Activated T-cell treated with anti-CD3 and anti-CD28 coated beads for 48 hours (primary cell): ENCODE results near the gene CLBA1.

Source experiments
- DNase-seq: peaks from one replicate; pipeline ENCODE4 v3.0.0-alpha.2; 2020; ENCODE audit warnings: low read depth

CLBA1 gene

DNA sequence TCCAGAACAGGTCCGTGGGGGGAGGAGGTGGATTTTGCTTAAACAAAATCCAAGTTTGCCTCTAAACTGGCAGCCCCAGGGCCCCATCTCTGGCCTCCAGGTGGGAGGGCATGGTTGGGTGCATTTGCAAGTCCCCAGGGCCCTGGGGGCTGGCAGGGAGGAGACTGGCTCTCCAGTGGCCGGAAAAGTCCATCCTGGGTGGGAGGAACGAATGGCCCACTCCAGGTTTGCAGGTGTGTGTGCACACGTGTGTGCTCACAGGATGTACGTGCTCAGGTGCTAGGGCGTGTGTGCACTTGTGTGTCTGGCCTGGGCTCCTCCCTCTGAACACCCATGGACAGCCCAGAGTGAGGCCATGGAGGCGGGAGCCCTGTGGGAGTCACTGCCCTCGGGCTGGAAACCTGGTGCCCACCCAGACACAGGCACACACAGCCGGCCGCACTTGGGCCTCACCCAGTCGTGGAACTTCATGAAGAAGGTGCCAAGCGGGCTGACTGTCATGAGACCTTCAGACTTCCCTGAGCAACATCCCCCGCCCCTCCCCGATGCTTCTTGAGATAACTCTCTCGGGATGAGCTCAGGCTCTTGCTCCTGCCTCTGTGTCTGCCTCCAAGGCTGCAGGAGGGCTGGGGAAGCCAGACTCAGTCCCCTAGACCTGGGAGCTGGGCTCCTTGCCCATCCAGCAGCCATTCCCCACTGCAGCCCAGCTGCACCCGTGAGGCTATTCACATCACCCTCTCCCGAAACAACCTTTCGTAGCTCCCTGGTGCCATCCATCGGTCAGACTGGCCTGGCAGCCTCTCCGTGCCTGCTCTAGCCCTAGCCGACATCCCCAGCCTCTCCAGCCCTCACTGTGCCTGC is 16.8 kb upstream of the CLBA1 start:
- no peak for DNase-seq

DNA sequence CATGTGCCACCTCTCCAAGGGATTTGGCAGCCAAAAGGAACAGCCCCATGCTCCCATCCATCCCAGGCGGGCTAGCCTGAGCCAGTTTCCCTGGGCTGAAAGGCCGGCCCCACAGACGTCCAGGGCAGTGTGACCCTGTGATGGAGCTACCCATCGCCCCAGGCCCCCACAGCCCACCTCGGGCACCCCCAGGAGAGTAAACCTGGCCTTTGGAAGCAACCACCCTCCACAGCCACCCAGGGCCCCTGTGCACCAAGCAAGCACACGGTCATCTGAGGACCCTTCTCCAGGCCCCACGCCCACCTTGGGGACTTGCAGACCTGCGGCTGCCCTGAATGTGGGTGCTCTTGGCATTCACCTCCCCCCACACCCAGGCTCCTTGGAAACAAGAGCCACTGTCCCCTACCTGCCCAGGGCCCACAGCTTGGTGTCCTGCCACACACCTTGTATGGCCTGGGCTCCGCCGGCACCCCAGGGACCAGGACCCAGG is 15.8 kb upstream of the CLBA1 start:
- no peak for DNase-seq

DNA sequence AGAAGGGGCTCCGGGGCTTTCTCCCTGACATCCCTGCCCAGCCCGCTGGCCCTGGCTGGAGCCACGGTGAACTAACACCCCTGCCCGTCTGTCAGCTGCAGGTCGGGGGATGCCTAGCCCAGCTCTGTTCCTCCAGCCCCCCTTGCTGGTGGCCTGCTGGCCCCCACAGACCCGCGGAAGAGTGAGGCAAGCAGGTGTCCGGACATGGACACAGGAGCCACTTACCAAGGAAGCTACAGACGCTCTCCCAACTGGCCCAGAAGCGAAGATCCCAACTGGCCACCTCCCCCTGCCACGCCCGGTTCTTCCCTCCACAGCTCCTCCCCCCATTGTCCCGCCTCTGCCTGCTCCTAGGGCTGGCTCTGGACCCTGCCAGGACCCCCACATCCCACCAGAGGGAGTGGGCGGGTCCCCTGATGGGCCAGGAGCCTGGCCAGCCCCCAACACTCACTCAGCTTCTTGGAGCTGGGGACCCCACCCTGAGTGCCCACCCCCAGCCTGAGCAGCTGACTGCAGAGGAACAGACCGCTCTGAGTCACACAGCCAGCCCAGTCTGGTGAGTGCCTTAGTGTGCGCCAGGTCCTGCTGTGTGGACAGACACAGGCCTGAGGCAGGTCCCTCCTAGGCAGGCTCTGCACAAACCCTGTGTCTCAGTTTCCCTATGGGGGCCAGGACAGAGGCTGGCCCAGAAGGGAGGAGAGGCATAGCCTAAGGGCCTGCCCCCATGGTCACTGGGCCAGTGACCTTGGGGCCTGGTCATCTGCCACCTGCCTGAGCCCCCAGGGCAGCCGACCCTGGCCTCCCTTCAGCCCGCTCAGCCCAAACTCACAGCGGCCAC is 15.1 kb upstream of the CLBA1 start:
- DNase-seq, result no peak

DNA sequence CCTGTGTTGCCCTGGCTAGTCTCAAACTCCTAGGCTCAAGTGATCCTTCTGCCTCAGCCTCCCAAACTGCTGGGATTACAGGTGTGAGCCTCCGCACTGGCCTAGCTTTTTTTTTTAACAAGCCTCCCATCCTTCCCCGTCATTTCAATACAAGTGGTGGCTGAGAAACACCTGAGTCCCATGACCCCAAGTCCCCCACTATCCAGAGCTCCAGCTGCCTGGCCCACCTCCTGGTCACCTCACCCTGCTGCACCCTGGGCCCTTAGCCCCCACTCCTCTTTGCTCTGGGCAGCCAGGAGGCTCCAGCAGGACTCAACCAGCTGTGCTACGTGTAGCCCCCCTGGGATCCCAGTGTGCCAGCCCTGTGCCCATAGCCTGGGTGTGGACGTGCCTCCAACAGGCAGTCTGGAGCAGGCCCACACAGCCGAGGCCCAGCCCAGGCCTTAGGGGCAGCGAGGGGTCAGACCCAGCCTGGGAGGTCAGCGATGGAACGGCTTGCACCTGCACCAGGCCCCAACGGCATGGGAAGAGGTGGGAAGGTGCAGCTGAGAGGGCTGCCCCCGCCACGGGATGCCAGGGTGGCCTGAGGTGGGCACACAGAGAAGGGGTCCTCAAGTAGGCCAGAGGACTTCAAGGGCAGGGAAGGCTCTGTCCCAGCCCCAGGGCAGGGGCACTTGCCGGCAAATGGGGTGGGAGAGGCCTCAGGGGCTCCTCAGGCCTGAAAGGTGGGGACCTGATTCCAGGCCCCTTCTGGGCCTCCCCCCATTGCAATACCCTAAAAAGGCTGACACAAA is 13.9 kb upstream of the CLBA1 start:
- DNase-seq, result no peak

DNA sequence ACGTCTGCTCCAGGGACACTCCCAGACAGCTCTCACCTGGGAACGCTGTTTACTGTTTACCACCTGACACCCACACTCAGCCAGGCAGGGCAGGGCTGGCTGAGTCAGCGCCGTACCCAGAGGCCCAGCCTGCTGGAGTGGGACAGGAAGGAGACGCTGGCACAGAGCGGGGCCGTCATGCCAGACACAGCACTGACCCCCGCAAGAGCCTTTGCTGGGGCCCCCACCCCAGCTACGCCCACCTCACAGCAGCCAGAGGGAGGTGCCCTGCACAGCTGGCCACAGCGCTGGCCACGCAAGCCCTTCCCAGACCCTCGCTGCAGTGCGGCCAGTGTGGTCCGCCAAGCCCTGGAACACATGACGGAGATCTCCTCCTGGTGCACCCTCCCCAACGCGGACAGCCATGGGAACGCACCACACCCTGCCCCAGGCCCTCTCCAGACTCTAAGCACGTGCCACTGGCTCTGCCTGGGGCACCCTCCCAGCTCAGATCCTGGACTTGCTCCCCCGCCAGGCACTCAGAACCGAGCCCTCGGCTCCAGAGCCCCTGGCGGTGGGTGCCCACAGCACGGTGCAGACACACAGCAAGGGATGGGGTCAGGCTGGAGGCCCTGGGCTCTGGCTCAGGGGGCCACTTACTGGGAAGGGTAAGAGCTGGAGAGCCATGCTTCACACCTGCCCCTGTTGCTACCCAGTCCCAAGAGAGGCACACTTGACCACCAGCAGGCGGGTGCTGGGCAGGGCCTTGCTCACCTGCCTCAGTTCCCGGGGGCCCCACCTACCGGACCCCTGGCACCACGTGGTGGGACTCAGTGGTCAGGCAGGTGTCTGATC is 13.1 kb upstream of the CLBA1 start:
- DNase-seq, result no peak

DNA sequence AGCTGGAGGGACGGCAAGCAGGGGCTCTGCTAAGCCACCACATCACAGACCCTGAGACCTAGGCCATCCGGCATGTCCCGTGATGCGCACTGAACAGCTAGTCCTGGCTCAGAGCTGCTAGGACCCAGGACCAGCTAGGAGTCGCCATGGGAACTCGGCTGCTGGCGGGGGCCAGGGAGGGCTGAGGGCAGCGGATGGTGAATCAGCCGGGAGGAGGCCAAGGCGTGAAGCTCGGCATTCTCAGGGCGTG is 12.5 kb upstream of the CLBA1 start:
- DNase-seq, result no peak

DNA sequence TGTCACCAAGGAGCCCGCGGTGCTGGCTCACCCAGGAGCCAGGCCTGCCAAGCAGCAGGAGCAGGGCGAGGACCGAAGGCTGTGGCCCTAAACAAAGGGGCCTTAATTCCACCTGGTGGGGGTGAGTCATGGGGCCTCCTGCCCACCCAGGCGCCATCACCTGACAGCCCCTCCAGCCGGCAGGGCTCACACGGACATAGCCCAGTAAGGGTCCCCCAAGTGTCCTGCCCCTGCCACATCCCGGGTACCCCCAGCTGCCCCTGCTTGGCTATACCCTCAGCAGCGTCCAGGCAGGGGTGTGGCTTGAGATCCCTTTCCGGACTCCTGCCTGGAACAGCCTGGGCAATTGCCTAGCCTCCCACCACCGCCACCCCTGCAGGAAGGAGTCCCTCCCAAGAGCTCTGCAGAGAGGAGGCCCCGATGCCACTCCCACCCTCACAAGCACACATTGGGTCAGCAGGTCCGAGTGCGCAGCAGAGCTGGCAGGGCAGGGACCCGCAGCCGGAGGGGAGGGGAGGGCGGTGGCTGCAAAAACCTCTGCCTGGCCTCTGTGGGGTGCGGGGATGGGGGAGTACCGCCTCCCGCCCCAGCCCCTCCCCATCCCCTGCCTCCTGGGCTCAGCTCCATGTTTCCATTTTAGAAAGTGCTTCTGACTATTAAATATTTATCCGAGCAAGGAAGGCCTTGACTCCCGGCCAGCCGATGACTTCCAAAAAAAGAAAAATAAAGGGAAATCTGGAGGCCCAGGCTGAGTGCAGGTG is 12.0 kb upstream of the CLBA1 start:
- DNase-seq, result no peak

DNA sequence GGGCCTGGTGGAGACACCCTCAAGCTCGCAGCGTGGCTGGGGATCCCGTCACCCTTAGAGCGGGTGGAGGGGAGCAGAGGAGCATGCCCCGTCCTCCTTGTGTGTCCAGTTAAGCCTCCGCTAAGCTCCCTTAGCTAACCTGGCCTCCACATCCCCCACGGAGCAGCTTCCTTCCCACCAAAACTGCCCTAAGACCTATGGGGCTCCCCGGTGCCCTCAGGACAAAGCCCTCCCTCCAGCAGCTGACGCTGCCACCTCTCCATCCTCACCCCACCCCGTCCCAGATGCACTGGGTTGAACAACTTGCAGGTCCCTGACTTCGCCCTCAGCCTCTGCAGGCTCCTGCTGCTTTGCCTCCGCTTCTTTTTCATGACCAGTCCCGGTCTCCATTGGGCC is 11.4 kb upstream of the CLBA1 start:
- DNase-seq, result no peak

DNA sequence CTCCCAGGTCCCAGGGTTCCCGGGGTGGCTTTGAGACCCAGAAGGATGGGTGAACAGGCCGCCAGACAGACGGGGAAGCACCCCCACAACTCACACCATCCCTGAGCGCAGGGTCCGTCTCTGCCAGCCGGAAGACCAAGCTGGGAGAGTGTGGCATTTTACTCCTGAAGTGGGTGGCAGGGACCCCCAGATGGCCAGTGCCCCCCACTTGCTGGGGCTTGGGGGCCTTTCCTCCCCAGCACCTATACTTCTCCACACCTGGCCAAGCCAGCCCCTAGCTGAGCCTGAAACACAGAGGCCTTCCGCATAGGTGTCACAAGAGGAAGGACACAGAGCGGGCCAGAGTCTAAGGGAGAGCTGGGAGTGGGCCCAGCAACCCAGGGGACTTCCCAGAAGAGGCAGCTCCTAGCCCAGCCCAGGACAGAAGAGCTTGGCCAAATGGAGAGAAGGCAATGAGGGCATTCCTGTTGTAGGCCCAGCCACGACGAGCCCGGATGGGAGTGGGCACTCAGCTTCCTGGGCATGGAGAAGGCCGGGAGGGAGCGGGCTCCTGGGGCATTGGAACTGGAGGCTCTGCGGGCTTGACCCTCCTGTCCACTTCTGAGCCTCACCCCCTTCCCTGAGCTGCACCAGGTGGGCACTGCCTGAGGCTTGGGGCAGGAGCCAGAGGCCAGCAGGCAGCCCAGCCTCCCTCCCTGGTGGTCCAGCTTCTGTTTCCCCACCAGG is 10.8 kb upstream of the CLBA1 start:
- DNase-seq, result no peak

DNA sequence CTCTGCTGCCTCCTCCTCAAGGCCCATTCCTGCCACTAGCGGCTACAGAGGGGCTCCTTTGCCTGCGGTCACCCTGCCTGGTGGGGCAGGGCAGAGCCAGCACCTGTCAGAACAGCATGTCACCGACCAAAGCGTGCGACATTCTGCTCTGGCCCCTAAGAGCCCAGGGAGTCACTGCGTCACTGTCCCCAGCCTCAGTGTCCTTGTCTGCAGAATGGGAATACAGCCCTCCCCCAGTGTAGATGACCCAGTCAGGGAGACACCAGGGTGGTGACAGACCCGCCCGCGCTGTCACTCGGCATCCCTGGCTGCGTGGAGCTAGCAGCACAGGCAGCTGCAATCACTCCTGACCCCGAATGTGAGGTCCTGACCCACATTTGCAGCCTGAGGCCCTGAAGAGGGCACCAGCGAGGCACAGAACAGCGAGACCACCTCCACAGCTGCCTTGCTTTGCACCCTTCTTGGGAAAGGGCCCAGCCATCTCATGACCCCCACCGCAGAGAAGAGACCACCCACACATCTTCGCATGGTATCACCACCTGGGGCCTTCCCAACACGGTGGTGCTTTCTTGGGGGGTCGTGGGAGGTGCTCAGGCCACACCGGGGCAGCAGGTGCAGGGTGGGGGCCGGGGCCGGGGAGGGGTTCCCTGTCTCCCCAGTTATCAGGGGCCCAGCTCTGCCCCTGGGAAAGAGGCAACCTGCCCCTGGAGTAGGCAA is 9.9 kb upstream of the CLBA1 start:
- no peak for DNase-seq

DNA sequence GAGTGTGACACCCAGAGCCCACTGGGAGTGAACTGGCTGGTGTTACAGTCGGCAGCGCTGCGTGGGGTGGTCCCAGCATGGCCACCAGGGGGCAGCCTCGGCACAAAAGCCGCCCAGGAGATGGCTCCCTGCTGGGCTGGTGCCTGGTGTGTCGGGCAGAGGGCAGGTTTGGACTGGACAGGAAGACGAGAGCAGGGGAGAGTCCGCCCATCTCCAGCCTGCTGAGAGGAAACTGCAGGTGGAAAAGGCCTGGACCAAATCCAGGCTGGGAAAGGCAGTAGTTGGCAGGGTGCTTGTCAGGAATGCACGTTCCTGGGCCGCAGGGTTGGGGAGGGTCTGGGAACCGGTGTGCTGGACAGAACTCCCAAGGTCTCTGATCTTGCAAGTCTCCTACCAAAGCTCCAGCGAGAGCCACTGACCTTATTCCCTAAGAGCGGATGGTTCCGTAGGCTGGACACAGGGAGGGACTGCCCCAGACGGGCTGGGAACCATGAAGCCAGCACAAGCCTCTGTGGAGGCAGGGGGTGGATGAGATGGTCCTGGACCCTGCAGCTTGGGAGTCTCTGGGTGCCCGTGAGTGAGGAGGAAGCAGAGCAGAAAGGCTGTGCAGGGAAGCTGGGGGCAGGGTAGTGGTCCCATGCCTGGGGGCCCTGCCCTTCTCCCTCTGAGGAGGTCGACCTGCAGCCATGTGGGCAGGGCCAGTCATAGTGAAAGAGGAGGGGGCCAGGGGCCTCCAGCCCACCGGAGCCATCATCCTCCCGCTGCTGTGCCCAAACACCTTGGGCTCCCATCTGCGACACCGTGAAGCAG is 9.2 kb upstream of the CLBA1 start:
- DNase-seq, result peak; percentile 84

DNA sequence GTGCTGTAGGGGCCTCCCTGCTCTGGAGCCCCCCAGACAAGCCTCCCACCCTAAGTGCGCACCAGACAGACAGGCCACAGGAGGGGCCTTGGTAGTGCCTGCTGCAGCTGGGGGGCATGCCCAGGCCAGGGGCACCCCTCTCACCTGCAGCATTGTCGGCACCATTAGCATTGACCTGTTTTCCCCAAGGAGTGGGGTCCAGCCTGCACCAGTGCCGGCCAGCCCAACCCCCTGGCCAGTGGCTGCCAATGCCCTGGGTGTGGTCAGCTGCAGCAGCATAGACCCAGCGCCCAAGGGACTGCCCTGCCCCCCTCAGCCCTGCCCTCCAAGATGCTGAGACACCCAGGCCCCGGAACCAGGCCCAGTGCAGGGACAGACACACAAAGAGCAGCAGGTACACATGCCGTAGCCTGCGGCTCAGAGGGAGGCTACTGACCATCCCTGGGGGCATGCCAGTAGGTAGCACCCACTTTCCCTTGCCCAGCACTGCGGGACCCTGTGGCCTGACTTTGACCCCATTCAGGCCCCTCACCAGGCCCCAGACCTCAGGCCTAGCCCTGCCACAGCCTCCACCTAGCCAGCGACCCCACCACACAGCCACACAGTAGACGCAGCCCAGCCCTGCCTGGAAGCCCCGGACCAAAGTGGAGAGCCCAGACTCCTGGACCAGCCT is 8.4 kb upstream of the CLBA1 start:
- DNase-seq, result no peak

DNA sequence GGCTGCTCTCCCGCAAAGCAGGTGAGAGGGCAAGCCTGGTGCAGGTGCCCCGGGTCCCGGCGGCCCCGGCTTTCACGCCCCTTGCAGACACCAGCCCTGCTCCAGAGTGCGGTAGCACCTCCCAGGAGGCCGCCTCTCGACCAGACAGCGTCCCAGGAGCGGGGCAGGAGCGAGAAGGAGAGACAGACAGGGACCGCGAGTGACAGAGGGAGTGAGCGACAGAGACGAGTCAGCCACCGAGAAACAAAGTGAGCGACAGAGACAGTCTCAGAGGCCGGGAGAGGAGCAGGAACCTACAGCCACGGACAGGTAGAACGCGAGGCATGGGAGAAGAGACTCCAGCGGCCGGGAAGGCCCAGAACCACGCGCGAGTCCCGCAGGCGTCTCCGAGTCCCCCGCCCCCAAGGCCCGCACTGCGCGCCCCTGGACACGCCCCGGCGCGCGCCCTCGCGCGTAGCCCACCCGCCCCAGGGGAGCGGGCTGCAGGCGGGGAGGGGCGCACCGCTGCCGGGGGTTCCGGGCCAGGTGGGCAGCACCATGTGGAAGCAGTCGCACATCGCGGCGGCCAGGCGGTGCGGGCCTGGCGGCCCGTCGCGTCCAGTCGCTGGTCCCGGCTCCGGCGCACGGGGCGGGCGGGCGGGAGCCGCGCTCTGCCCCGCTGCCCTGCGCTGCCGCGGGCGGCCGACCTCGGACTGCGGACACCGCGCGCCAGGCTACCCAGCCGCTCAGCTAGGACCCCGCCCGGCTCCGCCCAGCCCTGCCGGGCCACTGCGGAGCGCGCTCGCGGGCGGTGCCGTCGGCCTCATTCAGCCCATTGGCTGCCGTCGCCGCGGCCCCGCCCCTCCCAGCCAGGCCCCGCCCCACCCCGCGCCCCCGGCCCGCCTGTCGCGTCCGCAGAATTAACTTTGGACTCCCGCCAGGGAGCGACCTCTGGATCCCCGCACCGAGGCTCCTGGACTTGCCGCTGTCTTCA is 7.6 kb upstream of the CLBA1 start, which contains the start of gene AHNAK2:
AHNAK2 (minus strand) TSS at position 694 of the 973 bp plus-strand sequence; CDS start at position 557, 137 bp downstream.
- DNase-seq, result peak; percentile 64

DNA sequence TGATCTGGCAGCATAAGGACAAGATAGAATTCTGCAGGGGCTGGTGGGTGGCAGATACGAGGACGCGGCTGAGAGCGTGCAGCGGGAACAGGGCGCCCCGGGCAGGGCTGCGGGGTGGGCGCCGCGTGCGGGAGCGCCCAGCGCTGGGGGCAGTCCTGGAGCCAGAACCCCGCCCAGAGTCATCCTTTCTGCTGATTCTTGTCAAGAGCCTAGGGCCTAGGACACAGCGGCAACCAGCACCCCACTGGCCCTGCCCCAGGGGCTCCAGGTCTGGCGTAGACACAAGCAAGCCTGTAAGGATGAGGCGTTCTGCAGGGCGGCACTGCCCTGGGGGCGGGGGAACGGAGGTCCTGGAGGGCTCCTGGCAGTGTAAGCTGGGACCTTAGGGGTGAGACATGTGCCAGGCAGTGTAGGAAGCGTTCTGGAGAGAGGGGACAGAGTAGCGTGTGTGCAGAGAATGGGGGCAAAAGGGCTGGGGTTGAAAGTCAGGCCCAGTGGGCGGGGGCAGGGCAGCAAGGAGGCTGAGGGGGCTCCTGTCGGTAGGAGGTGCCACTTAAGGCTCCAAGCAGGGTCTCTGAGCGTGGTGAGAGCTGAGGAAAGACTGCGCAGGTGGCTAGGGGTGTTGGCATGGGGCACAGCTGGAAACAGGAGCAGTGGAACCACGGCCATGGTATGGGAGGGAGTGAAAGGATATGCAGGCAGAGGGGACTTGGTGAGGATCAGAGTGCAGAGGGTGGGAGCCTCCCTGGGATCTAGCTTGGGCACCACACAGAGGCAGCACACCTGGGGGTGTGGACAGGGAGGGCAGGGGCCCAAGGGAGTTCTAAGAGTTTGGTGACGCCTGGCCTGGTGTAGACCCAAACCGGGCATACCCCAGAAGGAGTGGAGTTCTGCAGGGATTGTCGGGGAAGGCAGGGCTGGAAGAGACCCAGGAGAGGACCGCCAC is 6.6 kb upstream of the CLBA1 start:
- no peak for DNase-seq

DNA sequence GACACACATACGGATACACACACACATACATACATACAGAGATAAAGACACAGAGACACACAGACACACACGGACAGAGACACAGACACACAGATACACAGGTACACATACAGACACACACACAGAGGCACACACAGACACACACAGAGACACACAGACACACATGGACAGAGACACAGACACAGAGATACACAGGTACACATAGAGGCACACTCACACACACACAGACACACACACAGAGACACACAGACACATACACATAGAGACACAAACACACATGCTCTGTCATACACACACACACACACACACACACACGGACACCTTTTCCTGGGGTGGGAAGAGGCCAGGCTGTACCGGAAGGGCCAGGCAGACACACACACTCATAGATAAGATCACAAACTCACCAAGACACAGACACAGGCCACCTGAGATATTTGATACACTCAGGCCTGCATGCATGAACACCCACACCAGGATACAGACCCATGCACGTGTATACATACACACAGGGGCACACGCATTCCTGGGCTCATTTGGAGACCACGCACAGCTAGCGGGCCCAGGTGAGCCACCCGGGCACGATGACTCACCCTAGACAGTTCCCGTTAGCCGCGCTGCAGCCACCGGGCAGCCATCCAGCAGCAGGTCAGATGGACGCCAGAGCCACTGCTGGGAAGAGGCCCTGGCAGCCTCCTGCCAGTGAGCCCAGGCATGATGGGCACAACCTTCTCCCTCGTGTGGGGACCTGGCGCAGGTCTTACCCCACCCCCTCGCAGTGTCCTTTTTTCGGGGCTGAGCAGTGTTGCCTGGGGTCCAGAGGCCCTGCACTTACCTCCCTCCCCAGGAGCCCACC is 5.6 kb upstream of the CLBA1 start:
- DNase-seq, result no peak
